B cell (primary cell): ENCODE measurements around the gene LITAFD.

ENCODE experiments used
- CTCF ChIP-seq: fragments of 200-600 bp; IDR thresholded peaks from one replicate; pipeline ENCODE4 v1.8.0; 2022; ENCODE audit warnings: antibody characterized with exemption, mild to moderate bottlenecking
- EZH2 ChIP-seq: IDR thresholded peaks from 2 replicates; pipeline ENCODE4 v1.6.1; 2012; ENCODE audit warnings: borderline replicate concordance, low read depth, mild to moderate bottlenecking, moderate library complexity, low read length; ENCODE audit not compliant: insufficient read depth, poor library complexity, severe bottlenecking

- no peak for TF ChIP-seq CTCF
- no peak for TF ChIP-seq EZH2
These were observed 37.8 kb downstream of the LITAFD start for GRCh38 chr16:8919934-8920462.
